ENCODE measurements around the gene KLHL29.

- TF ChIP-seq CTCF (conservative IDR thresholded peaks at IDR 0.05; ENCODE audit: low read depth in 2 of 2) (no peak), REST (IDR thresholded peaks at IDR 0.05; ENCODE audit: unreplicated experiment) (no peak), POLR2AphosphoS5 (IDR thresholded peaks at IDR 0.05; ENCODE audit: low read depth) (no peak), EZH2 (IDR thresholded peaks at IDR 0.05; ENCODE audit: low read depth, unreplicated experiment) (no peak), STAT1 (IDR thresholded peaks at IDR 0.05; ENCODE audit: unreplicated experiment) (no peak), EZH2phosphoT487 (IDR thresholded peaks at IDR 0.05; ENCODE audit: unreplicated experiment) (no peak), ZNF331 (CRISPR knock-in tag; IDR thresholded peaks at IDR 0.05; ENCODE audit: low read depth) (no peak), CREB1 (CRISPR knock-in tag; IDR thresholded peaks at IDR 0.05; ENCODE audit: low read depth) (no peak), ZNF114 (CRISPR knock-in tag; IDR thresholded peaks at IDR 0.05) (no peak), ETS1 (IDR thresholded peaks at IDR 0.05) (no peak), JUNB (IDR thresholded peaks at IDR 0.05; ENCODE audit: unreplicated experiment) (no peak)
Observed at GRCh38 chr2:23599006-23599405, 214.0 kb downstream of the KLHL29 start.
